EH (cell line): ENCODE data around the gene NPDC1.
"Not testable (repeated sequence)": the region's sequence is repeated elsewhere in the genome, so short reads cannot be mapped to it uniquely, and the experiment has no call there.

Experiments used
- DNase-seq: peaks from one replicate; pipeline ENCODE4 v3.0.0-alpha.2; 2015; ENCODE audit warnings: low read depth

Gene NPDC1

DNA sequence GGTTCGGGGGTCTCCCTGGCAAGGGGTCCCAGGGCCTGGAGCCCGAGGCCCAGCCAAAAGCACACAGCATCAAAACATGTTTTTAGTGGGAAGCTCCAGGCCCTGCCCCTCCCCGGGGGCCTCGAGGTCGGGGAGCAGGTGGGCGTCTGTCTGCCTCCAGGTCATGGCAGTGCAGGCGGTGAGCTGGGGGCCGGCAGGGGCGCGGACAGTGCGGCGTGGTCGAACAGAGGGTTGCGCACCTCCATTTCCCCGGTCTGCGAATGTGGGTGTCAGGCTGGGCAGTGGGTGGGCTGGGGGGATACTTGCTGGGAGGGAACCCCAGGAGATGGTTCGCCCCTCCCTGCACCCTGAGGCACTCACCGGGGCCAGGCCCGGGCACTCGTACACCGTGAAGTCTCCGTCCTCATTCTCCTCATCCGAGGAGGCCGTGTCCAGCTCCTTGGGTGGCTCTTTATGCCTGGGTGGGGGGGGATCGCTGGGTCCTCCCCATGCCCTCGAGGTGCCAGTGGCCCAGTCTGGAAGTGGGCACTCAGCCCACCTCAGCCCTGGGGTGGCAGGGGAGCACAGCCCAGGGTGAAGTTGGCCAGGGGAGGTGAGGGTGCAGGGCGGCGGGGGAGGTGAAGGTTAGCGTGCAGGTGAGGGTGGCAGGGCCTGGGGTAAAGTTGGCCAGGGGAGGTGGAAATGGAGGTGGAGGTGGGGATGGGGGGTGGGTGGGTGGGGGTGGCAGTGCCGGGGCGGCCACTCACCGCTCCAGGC lies 6.2 kb downstream of the NPDC1 start:
- DNase-seq, result no peak

DNA sequence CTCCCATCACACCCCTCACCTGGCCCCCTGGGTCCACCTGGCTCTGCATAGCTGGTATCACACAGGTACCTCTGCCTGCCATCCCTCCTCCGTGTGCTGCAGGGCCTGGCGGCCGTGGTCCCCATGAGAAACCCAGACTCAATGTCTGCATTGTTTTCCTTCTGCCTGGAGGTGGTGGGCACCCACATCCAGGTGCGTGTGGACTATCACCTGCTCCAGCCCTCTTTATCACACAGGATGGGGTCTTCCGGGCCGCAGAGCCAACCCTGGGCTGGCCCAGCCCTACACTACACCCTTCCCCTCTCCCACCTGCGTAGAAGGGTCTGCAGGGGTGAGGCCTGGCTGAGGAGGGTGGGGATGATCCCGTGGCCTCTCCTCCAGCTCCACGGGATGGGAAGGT lies 7.1 kb downstream of the NPDC1 start:
- DNase-seq, result no peak

DNA sequence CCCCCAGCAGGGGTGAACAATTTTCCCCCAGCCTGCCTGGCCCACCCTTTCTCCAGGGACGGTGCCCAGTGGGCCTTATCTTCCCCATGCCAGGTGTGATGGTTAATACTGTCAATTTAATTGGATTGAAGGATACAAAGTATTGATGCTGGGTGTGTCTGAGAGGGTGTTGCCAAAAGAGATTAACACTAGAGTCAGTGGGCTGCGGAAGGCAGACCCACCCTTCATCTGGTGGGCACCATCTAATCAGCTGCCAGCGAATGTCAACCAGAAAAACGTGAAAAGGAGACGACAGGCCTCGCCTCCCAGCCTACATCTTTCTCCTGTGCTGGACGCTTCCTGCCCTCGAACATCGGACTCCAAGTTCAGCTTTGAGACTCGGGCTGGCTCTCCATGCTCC lies 8.5 kb downstream of the NPDC1 start:
- no peak for DNase-seq

DNA sequence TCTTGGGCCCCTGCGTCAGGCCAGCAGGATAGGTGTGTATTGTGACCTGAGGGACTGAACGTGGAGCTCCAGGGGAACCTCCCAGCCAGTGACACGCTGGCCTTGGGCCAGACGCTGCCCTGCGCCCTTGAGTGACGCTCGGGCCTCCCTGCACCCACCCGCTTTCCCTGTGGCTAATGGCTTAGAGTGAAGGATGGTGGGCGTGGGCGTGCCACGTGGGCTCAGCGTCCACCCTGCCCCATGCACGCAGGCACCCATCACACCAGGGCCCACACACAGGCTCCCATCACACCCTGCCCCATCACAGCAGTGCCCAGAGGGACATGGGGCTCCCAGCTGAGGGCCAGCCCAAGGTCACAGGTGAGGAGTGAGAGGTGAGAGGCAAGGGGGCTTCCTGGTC lies 8.9 kb downstream of the NPDC1 start:
- no peak for DNase-seq

DNA sequence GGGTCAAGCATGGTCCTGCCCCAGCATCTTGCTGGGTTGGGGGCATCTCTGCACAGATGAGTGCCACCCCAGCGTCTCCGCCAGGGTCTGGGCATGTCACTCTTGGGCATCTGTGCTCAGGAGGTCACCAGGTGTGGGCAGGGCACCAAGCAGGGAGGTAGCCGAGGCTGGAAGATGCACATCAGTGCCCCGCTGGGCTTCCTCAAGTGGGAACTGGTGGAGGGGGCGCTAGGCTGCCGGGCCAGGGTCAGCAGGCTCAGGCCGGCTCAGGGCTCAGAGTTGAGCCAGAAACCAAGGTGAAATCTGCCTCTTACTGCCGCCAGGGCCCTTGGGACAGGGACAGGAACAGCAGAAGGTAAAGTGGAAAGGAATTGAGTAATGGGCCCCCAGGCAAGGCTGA lies 10.0 kb downstream of the NPDC1 start:
- no peak for DNase-seq

DNA sequence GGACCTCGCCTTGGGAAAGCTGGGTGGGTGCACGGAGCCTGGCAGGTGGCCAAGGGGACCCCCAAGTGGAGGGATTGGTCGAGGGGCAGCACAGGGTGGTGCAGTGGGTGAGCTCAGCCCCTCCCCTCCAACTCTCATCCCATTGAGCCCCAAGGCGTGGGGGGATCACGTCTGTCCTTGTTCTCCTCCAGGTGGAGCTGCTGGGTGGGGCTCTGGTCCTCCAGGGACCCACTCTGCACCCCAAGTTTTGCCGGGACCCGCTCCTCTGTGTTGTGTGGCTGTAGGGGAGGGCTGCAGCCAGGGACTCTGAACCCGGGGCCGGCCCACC lies 10.5 kb downstream of the NPDC1 start:
- no peak for DNase-seq

DNA sequence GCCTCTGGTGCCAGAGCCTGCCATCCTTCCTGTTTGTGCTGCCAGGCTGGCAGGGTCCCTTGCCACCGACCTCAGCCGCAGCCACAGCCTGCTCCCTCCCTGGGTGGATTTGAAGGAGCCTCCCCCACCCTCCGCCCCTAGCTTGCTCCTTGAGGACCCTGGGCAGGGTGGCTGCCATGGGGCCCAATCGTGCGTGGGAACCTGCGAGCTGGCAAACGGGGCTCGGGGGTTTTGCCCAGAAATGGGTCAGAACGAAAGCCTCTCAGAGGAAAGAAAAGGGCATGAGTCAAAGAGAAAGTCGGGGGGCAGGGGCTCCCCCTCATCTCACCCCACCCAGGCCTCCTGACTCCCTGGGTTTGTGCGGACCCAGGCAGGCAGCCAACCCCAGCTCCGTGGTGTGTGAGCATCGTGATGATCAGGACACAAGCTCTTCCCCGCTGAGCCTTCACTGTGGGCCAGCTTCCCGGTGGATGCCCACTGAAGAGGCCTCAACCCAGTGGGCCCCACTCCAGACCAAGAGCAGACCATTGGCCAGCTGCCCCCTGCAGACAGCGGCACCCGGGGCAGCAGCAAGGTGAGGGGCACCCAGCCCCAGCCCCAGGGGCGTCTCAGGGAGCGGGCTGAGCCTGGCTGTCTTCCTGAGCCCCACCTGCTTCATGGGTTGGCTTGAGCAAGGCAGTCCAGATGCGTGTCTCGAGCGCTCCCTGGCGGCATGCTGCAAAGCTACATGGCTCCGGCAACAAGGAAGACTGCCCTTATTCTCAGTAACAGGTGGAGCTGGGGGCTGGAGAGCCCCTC lies 11.1 kb downstream of the NPDC1 start:
- DNase-seq, result peak; percentile 80

DNA sequence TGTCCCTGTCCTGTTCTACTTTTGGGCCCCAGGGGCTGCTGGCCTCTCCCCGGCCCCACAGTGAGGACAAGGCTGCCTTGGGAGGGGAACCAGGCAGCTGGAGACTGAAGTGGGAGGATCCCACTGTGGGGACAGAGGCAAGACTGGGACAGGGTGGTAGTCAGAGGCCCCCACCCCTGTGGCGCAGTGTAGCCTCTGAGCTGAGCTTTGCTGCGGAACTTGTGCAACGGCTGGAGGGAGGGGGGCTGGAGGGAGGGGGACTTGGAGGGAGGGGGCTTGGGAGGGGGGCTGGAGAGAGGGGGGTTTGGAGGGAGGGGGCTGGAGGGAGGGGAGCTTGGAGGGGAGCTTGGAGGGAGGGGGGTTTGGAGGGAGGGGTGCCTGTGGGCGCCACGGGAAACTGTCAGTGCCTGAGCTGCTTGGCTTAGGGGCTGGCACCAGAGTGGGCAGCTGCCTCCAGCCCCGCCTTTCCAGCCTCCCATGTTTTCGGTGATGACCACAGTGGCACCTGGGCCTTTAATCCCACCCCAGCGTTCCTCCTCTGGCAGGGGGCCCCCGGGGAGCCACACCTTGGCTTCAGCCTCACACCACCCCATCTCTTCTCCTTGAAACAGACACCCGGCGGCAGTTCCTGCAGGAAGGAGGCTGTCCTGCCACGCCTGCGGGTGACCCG lies 11.8 kb downstream of the NPDC1 start:
- DNase-seq, result no peak

DNA sequence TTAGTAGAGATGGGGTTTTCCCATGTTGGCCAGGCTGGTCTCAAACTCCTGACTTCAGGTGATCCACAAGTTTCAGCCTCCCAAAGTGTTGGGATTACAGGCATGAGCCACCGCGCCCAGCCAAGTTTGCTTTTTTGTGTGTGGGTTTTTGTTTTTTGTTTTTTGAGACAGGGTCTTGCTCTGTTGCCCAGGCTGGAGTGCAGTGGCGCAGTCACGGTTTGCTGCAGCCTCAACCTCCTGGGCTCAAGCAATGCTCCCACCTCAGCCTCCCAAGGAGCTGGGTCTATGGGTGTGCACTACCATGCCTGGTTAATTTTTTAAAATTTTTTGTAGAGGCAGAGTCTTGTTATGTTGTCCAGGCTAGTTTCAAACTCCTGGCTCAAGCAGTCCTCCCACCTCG lies 12.5 kb downstream of the NPDC1 start:
- DNase-seq, result not testable (repeated sequence)

DNA sequence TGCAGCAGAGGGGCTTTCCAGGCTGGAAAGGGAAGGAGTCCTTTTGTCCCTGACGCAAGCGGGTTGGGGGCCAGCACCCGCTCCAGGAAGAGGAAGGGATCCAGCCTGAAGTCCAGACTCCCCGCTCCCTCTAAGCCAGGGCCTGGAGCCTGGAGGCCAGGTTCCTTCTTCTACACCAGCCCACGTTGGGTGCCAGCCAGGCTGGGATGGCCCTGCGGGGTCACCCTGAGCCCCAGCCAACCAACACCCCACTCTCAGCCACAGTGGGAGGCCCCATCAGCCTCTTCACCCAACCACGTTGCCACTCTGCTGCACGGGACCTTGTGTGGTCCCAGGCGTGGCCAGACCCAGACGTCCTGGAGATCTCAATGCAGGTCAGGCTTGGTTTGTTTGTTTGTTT lies 13.1 kb downstream of the NPDC1 start:
- DNase-seq, result no peak

DNA sequence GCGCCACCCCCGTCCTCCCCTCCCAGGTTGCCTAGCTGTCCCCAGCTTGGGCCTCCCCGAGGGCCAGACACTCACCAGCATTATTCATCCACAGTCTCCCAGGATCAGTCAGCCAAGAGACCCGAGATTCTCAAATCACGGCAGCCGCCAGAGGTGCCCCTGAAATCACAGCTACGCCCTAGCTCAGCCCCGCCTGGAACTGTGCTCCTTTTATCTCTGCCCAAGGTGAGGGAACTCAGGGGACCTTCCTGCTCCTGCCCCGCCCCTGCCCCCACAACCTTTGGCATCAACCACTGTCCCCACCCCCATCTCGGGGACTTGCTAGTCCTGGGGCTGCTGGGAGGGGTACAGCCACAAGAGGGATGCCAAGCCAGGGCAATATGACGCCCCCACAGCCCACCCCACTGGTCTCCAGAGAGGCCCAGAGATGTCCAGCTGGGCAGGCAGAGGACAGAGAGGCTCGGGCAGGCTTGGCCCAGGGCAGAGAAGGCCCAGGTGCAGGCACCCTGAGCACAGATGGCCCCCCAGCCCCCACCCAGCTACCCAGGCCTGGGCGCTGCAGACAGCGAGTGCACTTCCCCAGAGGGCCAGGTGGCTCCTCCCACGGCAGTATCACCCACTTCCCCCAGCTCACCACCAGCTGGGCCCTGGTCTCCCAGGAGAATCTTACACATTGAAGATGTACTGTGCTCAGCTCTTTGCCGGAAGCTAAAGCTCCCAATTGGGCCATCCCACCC lies 13.9 kb downstream of the NPDC1 start, which contains the start of gene FUT7:
Gene FUT7 (minus strand): TSS at position 185 of the 737 bp plus-strand sequence. CDS start 97 bp downstream, at position 88.
- no peak for DNase-seq

DNA sequence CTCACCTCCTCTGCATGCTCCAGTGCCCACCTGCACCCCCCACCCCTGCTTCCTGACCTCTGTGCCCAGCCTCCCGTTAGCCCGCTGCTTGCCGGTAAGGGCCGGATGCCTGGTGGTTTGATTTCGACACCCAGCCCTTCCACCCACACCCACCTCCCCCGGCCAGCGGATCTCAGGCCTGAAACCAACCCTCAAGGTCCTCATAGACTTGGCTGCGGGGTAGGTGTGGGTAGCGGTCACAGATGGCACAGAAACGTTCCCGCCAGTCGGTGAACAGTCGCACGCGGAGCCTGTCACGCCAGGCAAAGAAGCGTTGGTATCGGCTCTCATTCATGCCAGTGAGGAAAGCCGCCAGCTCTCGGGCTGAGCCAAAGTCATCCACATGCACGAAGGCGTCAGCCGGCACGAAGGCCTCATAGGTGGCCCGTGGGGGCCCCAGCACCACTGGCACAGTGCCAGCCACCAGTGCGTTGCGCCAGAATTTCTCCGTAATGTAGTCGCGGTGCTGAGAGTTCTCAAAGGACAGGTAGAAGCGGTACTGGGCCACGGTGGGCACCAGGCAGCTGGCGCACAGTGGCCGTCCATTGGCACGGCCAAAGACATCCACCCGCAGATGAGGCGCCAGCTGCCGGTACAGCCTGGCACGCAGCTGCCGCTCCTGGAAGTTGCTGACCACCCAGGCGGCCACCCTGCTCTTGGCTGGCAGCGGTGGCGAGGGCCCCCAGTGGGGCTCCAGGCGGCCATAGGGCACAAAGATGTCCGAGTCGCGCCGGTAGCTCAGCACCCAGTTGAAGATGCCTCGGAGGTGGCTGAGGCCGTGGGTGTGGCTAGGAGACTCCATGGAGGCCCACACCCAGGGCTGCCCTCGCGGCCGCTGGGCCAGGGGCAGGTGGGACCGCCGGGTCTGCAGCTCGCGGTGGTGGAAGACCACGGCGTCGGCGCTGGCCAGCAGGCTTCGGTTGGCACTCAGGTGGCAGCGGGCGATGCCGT lies 15.1 kb downstream of the NPDC1 start:
- no peak for DNase-seq

DNA sequence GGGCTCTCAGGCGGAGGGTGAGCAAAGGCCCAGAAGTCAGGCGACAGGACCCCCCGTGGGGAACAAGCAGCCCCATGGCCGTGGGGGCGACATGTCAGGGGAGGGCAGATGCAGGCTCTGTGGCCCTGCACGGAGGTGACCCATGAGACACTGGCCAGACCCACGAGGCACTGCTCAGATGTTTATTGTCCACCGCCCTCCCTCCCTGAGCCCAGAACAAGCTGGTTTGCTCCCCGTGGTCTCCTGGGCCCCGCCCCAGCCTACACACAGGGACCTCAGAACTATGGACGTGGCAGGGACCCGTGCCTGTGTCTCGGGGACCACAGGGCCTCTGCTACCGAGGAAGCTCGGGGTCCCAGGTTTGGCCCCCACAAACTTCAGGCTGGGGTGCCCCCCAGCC lies 16.0 kb downstream of the NPDC1 start:
- no peak for DNase-seq

DNA sequence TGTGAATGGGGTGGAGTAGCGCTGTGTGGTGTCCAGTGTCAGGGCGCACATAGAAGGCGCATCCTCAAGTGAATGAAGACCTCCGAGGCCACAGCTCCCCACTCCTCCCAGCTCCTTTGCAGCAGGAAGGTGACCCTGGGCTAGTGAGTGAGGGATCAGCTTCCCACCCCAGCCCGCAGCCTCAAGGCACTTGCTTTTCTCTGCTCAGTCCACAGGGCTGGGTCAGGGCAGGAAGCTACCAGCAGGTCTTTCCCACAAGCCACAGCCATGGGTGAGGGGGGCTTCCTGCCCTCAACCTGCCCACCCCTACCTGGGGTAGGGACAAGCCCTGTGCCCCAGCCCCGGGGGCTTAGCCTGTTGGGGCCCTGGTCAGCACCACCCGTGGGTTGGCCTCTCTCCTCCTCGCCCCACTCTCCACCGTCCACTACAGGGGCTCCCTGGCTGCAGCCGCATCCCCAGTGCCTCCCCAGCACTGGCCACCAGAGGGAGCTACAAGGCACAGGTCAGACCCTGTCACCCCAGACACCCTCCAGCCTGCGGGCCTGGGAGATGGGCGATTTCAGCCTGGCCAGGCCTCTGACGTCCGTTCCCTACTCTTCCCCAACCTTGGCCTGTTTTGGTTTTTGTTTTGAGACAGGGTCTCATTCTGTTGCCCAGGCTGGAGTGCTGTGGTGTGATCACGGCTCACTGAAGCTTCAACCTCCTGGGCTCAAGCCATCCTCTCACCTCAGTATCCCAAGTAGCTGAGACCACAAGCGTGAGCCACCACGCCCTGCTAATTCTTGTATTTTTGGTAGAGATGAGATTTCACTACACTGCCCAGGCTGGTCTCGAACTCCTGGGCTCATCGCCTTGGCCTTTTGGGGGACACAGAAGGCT lies 16.7 kb downstream of the NPDC1 start:
- peak; percentile 62 for DNase-seq

DNA sequence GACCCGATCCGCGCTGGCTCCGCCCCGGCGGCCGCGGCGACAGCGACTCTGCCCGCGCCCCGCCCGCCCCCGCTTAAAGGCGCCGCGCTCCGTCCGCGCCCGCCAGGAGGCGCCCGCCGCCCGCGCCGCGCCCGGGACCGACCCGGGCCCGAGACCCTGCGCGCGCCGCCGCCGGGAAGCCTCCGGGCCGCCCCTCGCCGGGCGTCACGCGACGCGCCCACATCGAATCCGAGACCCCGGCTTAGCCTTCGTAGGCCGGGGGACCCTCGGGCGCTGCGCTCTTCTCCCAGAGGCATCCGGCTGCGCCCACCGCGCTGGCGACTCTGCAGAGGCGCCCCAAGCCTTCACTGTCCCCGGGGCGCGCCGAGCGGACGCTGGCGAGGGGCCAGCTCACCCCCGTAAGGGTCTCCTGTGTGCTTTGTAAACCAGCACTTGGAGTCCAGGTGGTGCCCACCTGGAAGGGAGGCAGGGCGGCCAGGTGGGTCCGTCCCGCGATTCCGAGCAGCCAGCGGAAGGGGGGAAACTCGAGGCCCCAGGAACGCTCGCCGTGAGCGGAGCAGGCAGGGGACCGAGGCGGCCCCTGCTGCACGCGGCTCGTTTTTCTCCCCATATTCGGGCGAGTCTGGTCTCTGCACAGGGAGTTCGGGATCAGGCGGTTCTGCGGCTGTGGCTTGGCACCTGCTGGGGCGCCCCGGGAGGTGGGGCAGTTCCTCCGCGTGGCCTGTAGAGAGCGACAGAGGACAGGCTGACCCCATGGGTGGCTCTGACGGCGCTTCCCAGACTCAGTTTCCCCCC lies 17.5 kb downstream of the NPDC1 start:
- DNase-seq, result peak; percentile 61

DNA sequence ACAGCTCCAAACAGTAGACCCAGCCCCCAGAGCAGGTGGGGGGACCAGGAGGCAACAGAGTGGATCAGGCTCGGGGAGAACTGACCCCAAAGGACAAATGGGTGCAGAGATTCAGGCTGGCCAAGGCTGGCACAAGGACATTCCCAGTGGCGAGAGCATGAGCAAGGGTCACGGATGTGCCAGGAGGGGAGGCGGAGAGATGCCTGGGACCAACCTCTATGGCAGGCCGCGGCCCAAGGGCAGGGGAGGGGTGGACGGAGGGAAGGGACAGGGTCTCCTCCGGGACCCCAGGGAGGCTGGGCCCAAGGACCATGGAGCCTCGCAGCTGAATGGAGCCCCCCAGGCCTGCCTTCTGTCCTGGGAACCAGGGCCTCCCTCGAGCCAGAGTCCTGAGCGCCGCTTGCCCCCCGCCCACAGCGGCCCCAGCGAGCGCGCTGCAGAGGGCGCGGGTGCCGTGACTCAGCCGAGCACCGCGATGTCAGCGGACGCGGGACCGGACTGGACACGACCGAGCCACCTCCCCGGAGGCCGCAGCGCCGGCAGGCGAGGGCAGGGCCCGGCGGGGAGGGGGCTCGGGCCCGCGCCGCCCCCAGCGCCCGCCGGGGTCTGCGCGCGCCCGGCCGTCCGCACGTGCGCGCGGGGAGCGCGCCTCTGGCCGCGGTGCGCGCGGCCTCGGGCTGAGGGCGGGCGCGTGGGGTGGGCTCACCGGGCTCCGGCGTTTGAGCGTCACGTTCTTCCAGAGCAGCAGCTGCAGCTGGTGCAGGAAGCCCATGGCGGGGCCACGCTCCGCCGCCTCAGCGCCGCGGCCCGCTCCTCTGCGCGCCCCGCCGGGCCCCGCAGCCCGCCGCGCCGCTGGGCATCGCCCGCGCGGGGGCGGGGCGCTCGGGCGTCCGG lies 18.4 kb downstream of the NPDC1 start, which contains the start of gene ABCA2:
Gene ABCA2 (minus strand): TSS at position 869 of the 894 bp plus-strand sequence. CDS start 97 bp downstream, at position 772.
- DNase-seq, result peak; percentile 39

DNA sequence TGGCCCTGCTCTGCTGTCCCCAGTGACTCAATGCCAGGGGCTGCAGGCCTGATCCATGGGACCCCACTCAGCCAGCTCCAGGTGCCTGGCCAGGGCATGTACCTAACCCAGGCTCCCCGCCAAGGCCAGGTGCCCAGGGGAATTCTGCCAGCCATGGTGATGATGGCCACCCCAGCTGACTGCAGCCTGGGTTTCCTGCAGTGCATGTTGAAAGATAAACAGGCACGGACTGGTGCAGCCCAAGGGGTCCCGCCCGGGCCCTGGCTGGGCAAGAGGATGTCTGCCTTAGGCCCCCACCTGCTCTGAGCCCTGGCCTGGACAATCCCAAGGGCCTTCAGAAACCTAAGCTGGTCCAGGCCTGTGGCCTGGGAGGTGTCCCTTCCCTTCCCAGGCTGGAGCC lies 19.1 kb downstream of the NPDC1 start:
- no peak for DNase-seq

DNA sequence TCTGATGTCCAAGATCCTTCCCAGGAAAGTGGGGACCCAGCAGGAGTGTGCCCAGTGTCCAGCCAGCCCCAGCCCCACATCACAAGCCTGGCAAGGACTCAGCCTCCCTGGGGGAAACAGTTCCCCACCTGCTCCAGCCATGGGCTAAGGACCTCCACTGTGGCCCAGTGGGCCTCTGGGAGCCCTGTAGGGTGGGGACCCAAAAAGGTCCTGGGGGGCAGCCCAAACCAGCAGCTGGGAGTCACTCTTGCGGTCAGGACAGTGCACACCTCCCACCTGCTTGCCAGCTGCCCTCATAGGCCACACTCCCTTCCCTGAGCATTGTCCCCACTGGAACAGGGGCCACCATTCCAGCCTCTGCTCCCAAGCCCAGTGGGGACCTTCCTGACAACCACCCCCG lies 19.6 kb downstream of the NPDC1 start:
- no peak for DNase-seq
